Adrenal gland (tissue), 5 donors: Measurements from ENCODE around the gene SDCCAG8.

Source experiments
- POLR2A ChIP-seq, 2 donors: fragments of 450-650 bp; IDR thresholded peaks; one replicate each; pipeline ENCODE4 v1.6.1; 2017; ENCODE audit warnings: antibody characterized with exemption in 2 of 2, mild to moderate bottlenecking in 2 of 2, moderate library complexity in 1 of 2
- TF ChIP-seq, protein P1 (sequence below), 6 experiments: fragments of 450-650 bp in 4 of 6; fragments of 200-600 bp in 2 of 6; sonication (generic) in 1 of 6; IDR thresholded peaks; 1 replicate in 5 of 6; 2 replicates in 1 of 6; pipeline versions ENCODE4 v1.5.1 to v1.8.0; 2016 to 2021; ENCODE audit warnings: antibody characterized with exemption in 6 of 6, mild to moderate bottlenecking in 2 of 6, moderate library complexity in 1 of 6
- donor health status: DM: no; HTN: no; CAD: no.

DNA sequence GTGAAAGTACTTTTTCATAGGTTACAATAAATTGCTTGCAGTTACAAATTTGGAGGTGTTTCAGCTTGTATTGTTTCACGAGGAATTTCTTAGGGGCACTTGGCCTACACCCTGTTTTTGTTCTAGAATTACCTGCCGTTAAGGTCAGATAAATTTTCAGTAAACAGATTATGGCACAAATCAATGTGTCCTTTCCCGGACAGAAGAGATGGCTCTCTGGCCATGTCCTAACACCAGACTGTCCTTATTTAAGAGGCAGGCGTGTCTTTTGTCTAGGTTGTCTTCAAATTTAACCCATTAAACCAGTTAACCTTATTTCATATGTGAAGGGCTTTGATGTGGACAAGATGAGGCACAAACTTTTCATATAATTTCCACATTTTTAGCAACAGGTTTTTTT, 243.4 kb downstream of the SDCCAG8 start:
- TF ChIP-seq POLR2A (IDR thresholded peaks at IDR 0.05), result no peak
- TF ChIP-seq, protein P1, sequence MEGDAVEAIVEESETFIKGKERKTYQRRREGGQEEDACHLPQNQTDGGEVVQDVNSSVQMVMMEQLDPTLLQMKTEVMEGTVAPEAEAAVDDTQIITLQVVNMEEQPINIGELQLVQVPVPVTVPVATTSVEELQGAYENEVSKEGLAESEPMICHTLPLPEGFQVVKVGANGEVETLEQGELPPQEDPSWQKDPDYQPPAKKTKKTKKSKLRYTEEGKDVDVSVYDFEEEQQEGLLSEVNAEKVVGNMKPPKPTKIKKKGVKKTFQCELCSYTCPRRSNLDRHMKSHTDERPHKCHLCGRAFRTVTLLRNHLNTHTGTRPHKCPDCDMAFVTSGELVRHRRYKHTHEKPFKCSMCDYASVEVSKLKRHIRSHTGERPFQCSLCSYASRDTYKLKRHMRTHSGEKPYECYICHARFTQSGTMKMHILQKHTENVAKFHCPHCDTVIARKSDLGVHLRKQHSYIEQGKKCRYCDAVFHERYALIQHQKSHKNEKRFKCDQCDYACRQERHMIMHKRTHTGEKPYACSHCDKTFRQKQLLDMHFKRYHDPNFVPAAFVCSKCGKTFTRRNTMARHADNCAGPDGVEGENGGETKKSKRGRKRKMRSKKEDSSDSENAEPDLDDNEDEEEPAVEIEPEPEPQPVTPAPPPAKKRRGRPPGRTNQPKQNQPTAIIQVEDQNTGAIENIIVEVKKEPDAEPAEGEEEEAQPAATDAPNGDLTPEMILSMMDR (IDR thresholded peaks at IDR 0.05), result no peak
